Activated CD8-positive, alpha-beta T cell treated with anti-CD3 and anti-CD28 coated beads for 36 hours (primary cell): Measurements from ENCODE around the gene KLK14. TPM values are rescaled to one million over a fixed set of nuclear protein-coding genes. Genes with fewer than 3 reads are reported as not detected.

Source experiments
- ATAC-seq: fragments of 200-7000 bp; cut with Tn5 transposase; one replicate; pipeline ENCODE4 v1.10.0; 2021; ENCODE audit warnings: mild to moderate bottlenecking, moderate library complexity
- CTCF ChIA-PET: fragments of 350-600 bp; sonication (Branson Sonifier 250); formaldehyde crosslinking; loops from one replicate; lab custom pipeline; 2021; ENCODE audit warnings: antibody characterized with exemption; lab: Charles Lee
- POLR2A ChIA-PET: fragments of 350-600 bp; sonication (Branson Sonifier 250); formaldehyde crosslinking; loops from one replicate; lab custom pipeline; 2021; ENCODE audit warnings: antibody characterized with exemption; lab: Charles Lee
- DNase-seq: peaks from one replicate; pipeline ENCODE4 v3.0.0-alpha.2; 2020
- H3K27ac Mint-ChIP-seq: one replicate; pipeline ENCODE4 v1.8.0; 2021; ENCODE audit warnings: mild to moderate bottlenecking, mixed read lengths
- H3K27me3 Mint-ChIP-seq: one replicate; pipeline ENCODE4 v1.8.0; 2021; ENCODE audit warnings: mixed read lengths
- H3K36me3 Mint-ChIP-seq: one replicate; pipeline ENCODE4 v1.8.0; 2021; ENCODE audit warnings: low read depth, mixed read lengths
- H3K4me1 Mint-ChIP-seq: one replicate; pipeline ENCODE4 v1.8.0; 2021; ENCODE audit warnings: low read depth, mixed read lengths
- H3K4me3 Mint-ChIP-seq: one replicate; pipeline ENCODE4 v1.8.0; 2021; ENCODE audit warnings: mild to moderate bottlenecking, moderate library complexity, mixed read lengths
- H3K9me3 Mint-ChIP-seq: one replicate; pipeline ENCODE4 v1.8.0; 2021; ENCODE audit warnings: mixed read lengths
- intact Hi-C: fragments of 100-400 bp; cut with micrococcal nuclease; formaldehyde crosslinking; loops from one replicate; pipeline ENCODE4 v1.10.0; 2022
- total RNA-seq, 2 experiments: library from RNA; stranded (reverse); gene quantifications; one replicate each; pipeline ENCODE4 v1.2.3, GENCODE V29; 2021
- TF ChIP-seq, protein P1 (sequence below): fragments of 200-600 bp; IDR thresholded peaks from one replicate; pipeline ENCODE4 v1.8.0; 2022; ENCODE audit warnings: antibody characterized with exemption, mild to moderate bottlenecking

The KLK14 gene
- total RNA-seq, 2 experiments from 2014 or later = 0.32 to 0.43 TPM

- ChIA-PET CTCF (no interaction called here), POLR2A (no interaction called here)
- intact Hi-C loops = no loop called here
- H3K4me1 Mint-ChIP-seq = no peaks in the 10 kb centered on the region
- DNase-seq (no peak), ATAC-seq (no peak)
- H3K36me3 Mint-ChIP-seq = no peaks in the 10 kb centered on the region
- no peak overlapping the region for H3K27ac Mint-ChIP-seq
- TF ChIP-seq, protein P1, sequence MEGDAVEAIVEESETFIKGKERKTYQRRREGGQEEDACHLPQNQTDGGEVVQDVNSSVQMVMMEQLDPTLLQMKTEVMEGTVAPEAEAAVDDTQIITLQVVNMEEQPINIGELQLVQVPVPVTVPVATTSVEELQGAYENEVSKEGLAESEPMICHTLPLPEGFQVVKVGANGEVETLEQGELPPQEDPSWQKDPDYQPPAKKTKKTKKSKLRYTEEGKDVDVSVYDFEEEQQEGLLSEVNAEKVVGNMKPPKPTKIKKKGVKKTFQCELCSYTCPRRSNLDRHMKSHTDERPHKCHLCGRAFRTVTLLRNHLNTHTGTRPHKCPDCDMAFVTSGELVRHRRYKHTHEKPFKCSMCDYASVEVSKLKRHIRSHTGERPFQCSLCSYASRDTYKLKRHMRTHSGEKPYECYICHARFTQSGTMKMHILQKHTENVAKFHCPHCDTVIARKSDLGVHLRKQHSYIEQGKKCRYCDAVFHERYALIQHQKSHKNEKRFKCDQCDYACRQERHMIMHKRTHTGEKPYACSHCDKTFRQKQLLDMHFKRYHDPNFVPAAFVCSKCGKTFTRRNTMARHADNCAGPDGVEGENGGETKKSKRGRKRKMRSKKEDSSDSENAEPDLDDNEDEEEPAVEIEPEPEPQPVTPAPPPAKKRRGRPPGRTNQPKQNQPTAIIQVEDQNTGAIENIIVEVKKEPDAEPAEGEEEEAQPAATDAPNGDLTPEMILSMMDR = no peak
- peaks cover 3% of the 10 kb centered on the region for H3K9me3 Mint-ChIP-seq
- no peak overlapping the region for H3K4me3 Mint-ChIP-seq
- peaks cover under 1% of the 10 kb centered on the region for H3K27me3 Mint-ChIP-seq
Measured at GRCh38 chr19:51078104-51078503, 4.6 kb downstream of the KLK14 start.

GRCh38 chr19:51076631-51077213, 6.0 kb downstream of the KLK14 start:
- Mint-ChIP-seq H3K4me1 (no peaks in the 10 kb centered on the region), H3K27me3 (no peaks in the 10 kb centered on the region), H3K36me3 (no peaks in the 10 kb centered on the region), H3K4me3 (no peak overlapping the region), H3K27ac (no peak overlapping the region), H3K9me3 (peaks cover 3% of the 10 kb centered on the region)
- intact Hi-C loops = no loop called here
- ATAC-seq (no peak), DNase-seq (no peak)
- TF ChIP-seq, protein P1 = no peak
- ChIA-PET POLR2A (no interaction called here), CTCF (no interaction called here)

DNA sequence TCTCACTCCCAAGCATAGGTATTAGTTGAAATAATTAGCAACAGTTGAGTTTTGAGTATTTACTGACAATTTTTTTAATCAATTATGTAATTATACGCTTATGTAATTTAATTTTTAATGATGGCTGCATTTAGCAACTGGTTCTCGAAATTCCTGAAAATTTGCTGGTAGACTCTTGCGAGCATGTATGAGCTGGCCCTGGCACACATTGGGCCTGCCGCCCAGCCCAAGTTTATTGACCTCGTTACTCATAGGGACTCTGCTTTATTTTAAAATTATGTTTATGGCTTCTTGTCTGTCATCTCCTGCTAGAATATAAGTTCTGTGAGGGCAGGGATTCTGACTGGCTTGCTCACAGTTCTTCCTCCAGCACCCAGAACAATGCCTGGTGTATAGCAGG, 6.7 kb downstream of the KLK14 start:
- Mint-ChIP-seq H3K4me3 (no peak overlapping the region), H3K4me1 (no peaks in the 10 kb centered on the region), H3K9me3 (peaks cover 3% of the 10 kb centered on the region), H3K27ac (no peak overlapping the region), H3K36me3 (no peaks in the 10 kb centered on the region), H3K27me3 (no peaks in the 10 kb centered on the region)
- TF ChIP-seq, protein P1 = no peak
- no peak for ATAC-seq
- ChIA-PET CTCF (no interaction called here), POLR2A (no interaction called here)
- intact Hi-C loops = no loop called here
- no peak for DNase-seq

- Mint-ChIP-seq H3K36me3 (no peaks in the 10 kb centered on the region), H3K27ac (no peak overlapping the region), H3K4me3 (no peak overlapping the region), H3K27me3 (peaks cover 10% of the 10 kb centered on the region), H3K4me1 (no peaks in the 10 kb centered on the region), H3K9me3 (peaks cover 3% of the 10 kb centered on the region)
- intact Hi-C loops = no loop called here
- no peak for ATAC-seq
- CTCF ChIA-PET = no interaction called here
- POLR2A ChIA-PET = no interaction called here
- no peak for DNase-seq
- TF ChIP-seq, protein P1 = no peak
Measured at GRCh38 chr19:51071095-51071405, 11.6 kb downstream of the KLK14 start.

DNA sequence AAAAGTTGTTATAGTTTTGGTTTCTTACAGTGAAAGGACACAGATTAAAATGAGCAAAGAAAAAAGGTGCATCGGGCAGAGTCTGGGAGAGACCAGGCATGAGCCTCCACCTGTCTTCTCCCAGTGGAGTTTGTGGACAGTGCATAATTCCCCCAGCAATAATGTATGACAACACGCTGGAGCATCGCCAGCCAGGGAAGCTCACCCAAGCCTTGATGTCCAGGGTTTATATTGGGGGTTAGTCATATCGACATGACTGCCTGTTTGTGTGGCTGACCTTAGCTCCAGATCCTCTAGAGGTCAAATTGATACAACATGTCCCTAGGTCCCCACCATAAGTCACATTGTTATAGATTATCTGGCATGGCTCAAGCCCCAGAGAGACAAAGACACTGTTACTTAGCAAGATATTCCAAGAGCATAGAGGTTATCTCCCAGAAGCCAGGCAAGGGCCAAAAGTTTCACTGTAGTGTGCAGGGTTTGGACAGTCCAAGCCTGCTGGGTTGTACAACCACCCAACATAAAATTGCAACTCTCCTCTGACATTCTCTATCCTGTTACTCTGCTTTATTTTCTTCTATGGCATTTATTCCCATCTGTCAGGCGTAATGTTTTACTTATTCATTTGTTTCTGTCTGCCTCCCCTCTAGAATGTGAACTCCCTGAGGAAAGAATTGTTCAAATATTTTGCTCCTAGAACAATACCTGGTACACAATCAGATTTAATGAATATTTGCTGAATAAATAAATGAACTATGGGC, 12.2 kb downstream of the KLK14 start:
- Mint-ChIP-seq H3K4me1 (no peaks in the 10 kb centered on the region), H3K27ac (no peak overlapping the region), H3K27me3 (peaks cover 13% of the 10 kb centered on the region), H3K36me3 (no peaks in the 10 kb centered on the region), H3K9me3 (peaks cover 3% of the 10 kb centered on the region), H3K4me3 (no peak overlapping the region)
- DNase-seq (no peak), ATAC-seq (no peak)
- intact Hi-C loops = no loop called here
- POLR2A ChIA-PET = no interaction called here
- CTCF ChIA-PET = no interaction called here
- TF ChIP-seq, protein P1 = no peak
